GM19238 (cell line): ENCODE data around the gene HERPUD1.

Source experiments
- DNase-seq: peaks from one replicate; pipeline ENCODE4 v3.0.0; 2011; ENCODE audit warnings: low spot score; ENCODE audit not compliant: insufficient read length

The HERPUD1 gene

DNA sequence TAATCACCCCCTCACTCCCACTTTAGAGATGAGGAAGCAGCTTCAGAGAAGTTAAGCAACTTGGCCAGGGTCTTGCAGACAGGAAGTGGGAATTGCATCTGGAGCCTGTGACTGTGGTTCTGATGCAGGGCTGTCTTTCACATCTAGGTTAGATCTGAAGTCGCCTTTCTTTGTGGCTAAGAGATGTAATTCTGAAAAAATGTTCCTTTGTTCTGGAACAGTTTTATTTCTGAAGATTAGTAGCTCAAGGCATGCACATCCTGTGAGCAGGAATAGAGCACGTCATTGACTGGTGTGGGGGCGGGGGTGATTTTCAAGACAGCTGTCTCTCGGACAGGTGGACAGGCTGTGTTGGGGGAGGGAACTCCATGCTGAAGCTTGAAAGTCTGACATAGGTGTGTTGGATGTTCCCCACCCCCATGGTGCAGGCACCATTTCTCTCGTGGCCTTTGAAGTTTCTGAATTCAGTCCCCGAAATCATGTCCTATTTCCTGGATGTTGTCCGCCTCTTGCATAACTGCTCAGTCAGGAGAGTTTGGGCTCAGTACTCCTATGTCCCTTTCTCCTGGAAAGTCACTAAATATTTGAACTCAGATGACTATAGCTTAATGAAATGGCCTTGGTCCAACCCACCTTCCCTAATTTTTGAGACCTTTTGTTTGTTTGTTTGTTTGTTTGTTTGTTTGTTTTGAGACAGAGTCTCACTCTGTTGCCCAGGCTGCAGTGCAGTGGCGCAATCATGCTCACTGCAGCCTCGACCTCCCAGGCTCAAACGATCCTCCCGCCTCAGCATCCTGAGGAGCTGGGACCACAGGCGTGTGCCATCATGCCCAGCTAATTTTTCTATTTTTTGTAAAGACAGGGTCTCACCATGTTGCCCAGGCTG lies 21.0 kb upstream of the HERPUD1 start:
- DNase-seq = no peak

DNA sequence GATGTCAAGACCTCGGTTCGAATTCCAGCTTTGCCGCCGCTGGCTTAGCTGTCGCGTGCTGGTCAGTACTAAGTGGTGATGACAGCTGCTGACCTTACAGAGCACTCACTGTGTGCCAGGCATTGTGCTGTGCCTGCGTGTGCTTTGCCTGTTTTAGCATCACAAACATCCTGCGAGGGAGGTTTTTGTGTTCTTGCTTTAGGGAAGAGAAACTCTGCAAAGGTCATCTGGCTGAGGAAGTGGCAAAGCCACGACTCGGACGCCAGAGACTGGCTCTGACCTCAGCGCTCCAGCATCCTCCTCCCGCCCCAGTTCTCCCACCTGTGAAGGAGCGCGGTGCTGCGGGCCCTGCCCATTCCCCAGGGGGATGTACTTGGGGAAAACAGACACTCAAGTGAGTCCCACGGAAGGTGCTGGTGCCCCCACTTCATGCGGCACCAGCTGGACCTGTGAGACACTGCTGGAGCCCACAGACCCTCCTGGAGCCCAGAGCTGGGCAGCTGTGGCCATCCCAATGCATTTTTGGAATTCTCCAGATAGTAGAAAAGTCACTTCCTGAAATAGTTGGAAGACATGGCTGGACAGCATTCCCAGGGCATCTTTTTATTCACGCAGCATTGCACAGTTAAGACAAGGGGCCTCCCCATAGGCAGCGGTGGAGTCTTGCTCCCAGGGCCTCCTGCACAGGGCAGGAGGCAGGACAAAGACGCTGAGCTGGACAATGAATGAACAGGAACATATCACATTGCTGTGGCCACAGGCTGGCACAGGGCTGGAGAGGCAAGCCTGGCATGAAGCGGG lies 20.0 kb upstream of the HERPUD1 start:
- peak; percentile 71 for DNase-seq

DNA sequence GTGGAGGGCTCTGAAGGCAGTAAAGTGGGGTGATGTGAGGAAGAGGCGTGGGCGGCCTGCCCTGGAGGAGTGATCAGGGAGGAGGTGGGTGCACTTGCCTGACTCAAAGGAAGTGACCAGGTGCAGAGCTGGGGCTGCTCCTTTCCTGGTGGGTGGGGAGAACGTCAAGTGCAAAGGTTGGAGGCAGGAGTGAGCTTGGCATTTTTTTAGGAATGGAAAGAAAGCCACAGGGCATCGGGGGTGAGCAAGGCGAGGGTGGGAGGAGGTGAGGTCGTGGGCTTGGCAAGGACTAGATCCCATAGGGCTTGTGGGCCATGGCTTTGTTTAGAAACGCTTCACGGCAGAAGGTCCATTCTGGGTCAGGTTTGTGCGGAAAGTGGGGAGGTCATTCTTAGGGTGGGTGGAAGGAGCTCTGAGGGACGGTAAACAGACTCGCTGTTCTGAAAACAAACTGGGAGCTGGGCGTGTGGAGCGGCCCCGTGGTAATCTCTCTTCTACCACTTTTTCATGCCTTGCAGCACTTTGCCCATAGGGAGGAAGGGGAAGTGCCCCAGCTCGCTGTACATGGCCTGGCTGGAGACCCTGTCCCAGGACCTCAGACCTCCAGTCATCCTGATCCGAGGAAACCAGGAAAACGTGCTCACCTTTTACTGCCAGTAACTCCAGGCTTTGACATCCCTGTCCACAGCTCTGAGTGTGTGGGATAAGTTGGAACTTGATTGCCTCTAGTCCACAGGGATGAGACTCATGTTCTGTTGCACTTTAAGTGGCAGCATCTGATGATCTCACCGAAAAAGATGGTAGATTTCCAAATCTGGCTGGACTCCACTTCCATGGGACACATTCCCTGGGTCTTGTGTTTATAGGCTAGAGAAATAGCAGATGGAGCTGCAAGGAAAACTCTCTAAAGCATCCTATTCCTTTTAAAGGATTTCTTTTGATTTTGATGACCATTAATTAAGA lies 18.9 kb upstream of the HERPUD1 start:
- no peak for DNase-seq

DNA sequence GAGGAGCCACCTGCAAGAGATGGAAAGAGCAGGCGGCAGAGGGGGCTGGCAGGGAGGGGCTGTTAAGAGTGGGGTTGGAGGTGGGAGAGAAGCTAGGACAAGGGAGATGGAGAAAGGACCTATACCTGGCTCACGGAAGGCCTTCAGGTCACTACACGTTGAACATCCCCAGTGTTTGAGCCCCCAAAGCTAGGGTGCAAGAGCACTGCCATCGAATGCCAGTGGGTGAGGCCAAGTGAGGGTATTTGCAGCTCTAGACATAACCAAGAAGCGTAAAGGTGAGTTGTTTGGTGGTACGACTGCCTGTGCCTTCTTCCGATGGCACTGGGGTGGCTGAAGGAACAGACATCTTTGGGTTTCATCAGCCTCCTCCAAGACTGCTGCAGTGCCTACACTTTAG lies 17.0 kb upstream of the HERPUD1 start:
- no peak for DNase-seq

DNA sequence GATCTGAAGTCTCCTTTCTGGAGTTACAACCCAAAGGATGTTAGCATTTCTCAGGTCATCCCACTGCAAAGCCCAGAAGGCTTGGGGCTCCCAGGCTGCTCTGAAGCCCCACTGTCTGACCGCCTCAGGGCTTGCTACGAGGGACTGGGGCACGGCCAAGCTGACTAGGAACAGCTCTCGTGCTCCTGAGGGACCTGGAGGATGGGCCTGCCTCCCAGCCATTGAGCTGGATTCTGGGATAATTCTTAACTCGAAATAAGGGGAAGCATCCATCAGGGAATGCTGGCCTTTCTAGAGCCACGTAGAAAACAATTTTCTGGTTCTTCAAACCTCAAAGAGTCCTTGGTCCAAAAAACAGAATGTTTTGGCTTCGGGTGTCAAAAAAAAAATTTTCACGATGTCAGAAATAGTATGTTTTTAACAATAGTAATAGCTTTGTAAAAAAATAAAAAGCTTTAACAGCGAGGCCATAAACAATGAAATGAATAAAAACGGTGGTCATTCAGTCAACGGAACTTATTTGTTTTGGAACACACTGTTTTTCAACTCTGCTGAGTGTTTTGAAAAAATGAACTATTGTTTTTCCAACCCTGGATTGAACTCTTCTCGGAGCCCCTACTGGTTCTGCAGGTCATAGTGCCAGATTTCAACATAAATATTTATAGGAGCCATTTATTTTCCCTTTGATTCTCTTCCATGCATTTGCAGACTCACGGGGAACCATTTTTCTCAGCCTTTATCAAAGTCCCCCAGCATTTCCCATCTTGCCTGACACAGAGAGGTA lies 16.4 kb upstream of the HERPUD1 start:
- DNase-seq = no peak

DNA sequence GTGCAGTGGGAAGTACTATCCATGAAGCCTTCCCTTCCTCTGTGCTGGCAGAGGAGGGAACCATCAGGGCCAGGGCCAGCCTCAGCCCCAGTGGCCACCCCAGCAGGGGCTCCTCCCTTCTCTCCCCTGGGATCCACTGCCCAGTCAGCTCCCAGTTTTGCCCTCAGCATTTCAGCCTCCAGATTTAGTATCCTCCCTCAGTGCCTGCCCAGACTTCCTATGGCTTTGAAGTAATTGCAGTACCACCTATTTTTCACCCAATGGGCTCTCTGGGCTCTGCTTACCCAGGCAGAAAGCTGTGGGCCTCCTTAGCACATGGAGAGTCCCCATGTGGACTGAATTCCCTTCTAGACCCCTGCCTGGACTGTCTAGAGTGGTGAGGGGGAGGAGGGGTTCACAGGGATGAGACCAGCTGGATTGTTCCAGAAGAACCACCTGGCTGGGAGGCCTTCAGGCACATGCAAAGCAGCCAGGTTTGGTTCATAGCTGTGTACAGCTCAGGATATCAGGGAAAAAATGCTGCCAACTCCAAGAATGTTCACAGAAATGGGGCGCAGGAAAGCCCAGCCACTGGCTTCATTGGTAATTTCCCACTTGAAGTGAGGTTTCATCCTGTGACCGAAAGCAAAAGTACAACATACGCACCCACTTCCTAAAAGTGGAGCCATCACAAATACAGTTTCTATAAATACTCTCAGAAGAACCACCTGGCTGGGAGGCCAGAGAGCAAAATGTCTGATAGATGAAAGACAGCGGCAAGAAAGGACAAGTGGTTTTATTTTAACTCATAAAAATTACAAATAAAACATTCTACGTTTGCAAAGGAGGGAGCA lies 15.2 kb upstream of the HERPUD1 start:
- peak; percentile 58 for DNase-seq

DNA sequence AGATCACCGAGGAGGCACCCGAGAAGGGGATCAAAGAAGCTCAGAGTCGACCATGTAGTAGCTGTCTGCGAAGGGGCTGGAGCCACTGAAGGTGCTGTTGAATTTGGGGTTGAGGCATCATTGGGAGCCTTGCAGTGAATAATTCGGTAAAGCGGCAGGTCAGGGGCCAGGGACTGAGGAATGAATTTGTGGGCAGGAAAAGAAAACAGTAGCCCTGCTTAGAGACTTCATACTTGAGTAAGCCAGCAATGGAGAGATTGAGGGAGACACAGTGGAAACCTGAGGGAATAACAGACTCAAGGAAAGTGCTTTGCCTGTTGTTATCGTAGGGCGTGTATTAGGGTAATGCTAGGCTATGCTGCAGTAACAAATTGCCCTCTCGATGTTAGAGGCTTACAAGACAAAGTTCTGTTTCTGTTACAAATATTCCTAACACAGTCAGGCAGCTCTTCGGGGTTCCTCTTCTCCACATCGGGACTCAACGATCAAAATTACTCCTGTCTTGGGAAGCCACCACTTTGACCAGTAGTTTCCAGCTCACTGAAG lies 13.4 kb upstream of the HERPUD1 start:
- DNase-seq = no peak

DNA sequence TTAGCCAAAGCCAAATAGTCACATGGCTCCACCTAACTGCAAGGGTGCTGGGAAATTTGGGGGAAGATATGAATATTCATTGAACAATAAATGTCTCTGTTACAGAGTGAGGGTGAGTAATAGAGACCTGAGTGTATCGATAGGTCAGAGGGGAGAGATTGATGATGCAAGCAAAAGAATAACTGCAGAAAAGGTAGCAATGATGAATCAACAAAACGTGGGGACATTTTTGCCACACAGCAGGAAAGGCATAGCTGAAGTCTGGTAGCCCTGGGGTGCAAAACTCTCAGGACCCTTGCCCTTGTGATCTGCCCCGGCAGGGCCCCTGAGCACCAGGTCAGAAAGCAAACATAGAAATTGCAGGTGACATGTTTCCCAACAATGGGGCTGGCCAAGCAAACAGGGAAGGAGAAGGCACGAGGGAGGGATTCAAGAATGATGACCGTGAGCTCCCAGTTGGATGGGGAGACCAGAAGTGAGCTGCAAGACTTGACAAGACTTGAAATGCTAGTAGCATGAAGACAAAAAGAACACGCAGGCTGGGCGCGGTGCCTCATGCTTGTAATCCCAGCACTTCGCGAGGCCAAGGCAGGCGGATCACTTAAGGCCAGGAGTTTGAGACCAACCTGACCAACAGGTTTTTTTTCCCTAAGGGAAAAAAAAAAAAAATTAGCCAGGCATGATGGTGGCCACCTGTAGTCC lies 12.7 kb upstream of the HERPUD1 start:
- DNase-seq = no peak

DNA sequence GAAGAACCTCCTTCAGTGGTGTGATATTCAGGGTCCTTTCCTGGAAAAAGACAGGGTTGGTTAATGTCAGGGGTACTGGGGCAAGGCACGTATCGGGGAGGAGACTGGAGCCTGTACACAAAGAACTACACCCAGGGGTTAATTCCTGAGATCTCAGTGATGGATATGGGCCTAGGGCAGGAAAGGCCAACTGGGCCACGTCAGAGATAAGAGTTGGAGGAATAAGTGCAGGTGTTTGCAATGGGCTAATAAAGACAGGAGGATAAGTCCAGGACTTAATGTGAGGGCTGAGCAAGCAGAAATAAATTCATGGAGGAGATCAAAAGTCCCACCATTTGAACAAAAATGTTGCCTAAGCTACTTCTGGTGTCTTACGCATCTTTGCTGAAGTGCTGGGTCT lies 10.4 kb upstream of the HERPUD1 start:
- no peak for DNase-seq

DNA sequence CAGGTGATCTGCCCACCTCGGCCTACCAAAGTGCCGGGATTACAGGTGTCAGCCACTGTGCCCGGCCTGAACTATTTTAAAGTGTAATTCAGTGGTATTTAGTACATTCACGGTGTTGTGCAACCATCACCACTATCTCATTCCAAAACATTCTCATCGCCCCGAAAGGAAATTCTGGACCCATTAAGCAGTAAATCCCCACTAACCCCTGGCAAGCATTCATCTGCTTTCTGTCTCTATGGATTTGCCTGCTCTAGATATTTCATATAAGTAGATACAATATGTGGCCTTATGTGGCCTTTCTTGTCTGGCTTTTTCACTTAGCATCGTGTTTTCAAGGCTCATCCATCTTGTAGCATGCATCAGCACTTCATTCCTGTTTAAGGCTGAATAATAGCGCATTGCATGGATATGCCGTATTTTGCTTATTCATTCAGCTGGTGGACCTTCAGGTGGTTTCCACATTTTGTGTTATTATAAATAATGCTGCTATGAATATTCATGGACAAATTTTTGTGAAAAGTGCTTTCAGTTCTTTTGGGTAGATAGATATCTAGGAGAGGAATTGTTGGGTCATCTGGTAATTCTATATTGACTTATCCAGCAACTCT lies 8.4 kb upstream of the HERPUD1 start:
- DNase-seq = no peak

DNA sequence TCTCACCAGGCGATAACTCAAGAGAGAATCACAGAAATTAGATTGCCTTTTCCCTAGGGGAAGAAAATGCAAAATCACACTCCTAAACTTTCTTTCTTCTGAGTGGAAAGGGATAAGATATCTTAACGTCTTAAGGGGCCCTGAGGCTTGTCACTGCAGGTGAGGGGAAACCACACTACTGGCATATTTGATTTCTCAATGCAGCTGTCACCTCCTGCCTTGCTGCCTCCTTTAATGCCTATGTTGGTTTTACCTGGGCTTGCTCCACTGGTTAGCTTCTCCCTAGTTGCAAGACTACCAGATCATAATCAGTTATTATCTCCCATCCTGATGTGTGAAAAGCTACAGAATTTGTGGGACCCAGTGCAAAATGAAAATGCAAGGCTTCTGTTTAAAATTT lies 4.5 kb upstream of the HERPUD1 start:
- DNase-seq = no peak

DNA sequence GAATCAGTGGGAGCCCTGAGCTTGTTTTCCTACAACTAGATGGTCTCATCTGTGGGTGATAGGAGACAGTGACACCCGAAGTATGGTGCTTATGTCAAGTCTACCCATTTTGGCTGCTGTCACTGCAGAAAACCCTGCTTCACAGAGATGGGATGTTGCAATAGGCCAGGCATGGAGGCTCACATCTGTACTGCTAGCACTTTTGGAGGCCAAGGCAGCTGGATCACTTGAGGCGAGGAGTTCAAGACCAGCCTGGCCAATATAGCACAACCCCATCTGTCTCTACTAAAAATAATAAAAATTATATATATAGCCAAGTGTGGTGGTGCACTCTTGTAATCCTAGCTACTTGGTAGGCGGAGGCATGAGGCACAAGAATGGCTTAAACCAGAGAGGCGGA lies 2.3 kb upstream of the HERPUD1 start:
- DNase-seq = no peak

DNA sequence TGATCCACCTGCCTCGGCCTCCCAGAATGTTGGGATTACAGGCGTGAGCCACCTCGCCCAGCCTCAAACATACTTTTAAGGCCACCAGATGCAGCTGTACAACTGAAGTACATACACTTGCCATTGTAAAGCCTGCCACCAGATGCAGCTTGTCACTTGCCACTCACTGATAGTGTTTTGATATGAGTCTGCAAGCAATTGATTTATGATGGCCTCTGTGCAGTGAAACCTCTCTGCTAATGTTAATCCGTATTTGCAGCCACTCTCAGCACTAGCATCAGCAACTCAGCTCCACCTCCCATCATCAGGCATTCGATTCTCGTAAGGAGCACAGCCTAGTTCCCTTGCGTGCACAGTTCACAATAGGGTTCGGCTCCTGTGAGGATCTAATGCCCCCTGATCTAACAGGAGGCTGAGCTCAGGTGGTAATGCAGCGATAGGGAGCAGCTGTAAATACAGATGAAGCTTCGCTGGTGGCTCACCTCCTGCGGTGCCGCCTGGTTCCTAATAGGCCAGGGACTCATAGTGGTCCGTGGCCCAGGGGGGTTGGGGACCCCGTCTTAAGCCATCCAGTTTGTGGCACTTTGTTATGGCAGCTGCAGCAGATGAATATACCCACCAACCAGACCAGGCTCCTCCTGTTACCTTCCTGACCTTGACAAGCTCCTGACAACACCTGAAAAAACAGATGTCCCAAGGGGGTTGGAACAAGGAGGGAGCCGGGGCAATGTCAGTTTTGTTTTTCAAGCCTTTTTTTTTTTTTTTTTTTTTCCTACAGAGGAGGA lies 1.3 kb upstream of the HERPUD1 start:
- no peak for DNase-seq

DNA sequence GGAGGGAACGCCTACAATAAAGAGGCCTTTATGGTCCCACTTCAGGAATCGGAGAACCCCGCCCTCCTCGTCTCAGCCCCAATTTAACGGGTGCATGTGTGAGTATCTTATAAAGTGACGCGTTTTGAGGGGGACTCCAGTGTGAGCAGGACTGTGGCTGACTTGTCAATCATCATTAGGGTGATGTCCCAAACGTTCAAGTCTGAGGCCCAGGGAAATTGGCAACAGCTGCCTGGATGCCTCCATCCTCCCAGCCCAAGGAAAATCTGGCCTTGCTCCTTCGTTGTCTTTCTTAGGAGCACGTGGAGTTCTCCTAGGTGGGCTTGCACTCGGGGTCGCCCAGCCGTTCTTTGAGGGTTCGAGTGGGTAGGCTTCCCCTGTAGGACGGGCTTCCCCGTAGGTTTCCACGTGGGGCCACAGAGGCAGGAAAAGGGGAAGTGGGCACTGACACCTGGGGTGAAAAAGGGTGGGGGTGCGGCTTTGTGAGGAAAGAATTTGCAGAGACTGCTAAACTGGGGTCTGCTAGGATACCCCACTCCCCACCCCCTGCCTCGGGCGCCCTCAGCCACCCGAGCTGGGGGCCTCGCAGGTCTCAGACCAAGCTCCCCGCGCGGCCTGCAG lies 561 bp upstream of the HERPUD1 start:
- peak; percentile 55 for DNase-seq

DNA sequence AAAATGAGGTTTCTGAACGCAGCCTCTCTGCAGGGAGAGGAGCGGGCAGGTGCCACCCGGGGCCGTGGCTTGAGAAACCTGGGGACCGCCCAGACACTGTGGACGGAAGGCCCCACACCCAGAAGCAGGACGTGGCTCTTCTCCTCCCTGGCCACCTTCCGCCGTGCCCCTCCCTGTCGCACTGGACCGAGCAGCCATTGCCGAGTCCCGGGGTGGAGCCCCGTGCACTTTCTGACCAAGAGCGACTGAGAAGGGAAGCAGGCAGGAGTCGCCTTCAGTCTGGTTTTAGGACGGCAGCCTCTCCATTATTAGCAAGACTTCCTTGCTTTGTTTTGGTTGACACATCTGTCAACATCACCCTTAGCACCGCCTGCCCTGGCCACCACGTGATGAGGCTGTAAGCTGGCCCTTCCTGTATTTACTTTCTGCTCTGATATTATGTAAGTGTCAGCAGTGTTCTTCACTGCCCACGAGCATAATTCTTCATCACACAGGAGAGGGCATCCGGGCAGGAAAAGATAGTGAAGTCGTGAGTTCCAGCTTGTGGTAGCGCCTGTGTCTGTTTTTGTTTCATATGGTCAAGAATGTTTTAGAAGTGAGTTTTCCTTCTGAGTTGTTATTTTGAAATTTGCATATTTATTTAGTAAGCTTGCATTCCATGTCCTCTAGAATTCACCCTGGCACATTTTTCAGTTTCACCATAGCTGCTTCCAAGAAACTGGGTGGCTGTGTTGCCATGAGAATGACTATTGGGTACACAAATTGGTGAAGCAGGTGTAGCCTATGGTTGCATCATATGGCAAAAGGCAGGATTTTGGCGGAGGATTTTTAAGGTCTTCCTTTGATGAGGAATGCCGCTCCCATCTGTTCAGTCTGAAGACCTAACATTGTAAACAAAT lies 1.0 kb downstream of the HERPUD1 start:
- no peak for DNase-seq
